C4-2B (cell line): ENCODE measurements around the gene UBE2V1.
"Not testable (repeated sequence)": the region's sequence is repeated elsewhere in the genome, so short reads cannot be mapped to it uniquely, and the experiment has no call there.

ENCODE experiments used
- CTCF ChIP-seq: fragments of 450-650 bp; conservative IDR thresholded peaks from 2 replicates; pipeline ENCODE4 v1.5.1; 2017; ENCODE audit warnings: mild to moderate bottlenecking
- ZFX ChIP-seq: fragments of 450-650 bp; IDR thresholded peaks from 2 replicates; pipeline ENCODE4 v1.6.1; 2017

DNA sequence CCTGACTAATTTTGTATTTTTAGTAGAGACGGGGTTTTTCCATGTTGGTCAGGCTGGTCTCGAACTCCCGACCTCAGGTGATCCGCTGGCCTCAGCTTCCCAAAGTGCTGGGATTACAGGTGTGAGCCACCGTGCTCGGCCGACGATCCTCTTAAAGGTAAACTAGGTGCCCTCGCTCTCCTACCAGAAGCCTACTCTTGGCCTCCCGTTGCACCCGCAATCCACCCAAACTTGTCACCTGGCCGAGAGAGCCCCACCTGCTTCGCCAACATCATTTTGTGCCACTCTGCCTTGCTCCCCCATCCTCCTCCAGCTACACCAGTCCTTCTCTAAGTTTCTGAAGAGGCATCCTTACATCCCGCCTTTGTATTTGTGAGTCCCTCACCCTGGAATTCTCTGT, 10.4 kb downstream of the UBE2V1 start:
- not testable (repeated sequence) for TF ChIP-seq CTCF, ZFX
